GM18861 (cell line): ENCODE data around the gene OSBPL6.

Source experiments
- ATAC-seq: cut with Tn5 transposase; IDR thresholded peaks from one replicate; pipeline ENCODE4 v1.9.1; 2021; ENCODE audit not compliant: unreplicated experiment

OSBPL6 gene

GRCh38 chr2:178269438-178270224 is 75.3 kb downstream of the OSBPL6 start:
- no peak for ATAC-seq

GRCh38 chr2:178270338-178270737 is 76.0 kb downstream of the OSBPL6 start:
- ATAC-seq, result no peak

- ATAC-seq, result no peak
Measured at GRCh38 chr2:178271094-178271493, 76.8 kb downstream of the OSBPL6 start.

GRCh38 chr2:178271629-178272333 is 77.5 kb downstream of the OSBPL6 start:
- no peak for ATAC-seq

GRCh38 chr2:178273787-178274360 is 79.6 kb downstream of the OSBPL6 start:
- ATAC-seq, result no peak

- ATAC-seq, result no peak
Measured at GRCh38 chr2:178275600-178275999, 81.3 kb downstream of the OSBPL6 start.

GRCh38 chr2:178277741-178278197 is 83.5 kb downstream of the OSBPL6 start:
- no peak for ATAC-seq

GRCh38 chr2:178279142-178279541 is 84.8 kb downstream of the OSBPL6 start:
- no peak for ATAC-seq

- no peak for ATAC-seq
Measured at GRCh38 chr2:178279636-178280035, 85.3 kb downstream of the OSBPL6 start.

GRCh38 chr2:178280244-178280852 is 86.0 kb downstream of the OSBPL6 start:
- ATAC-seq, result peak; percentile 82

- no peak for ATAC-seq
Measured at GRCh38 chr2:178282075-178282815, 87.9 kb downstream of the OSBPL6 start.

GRCh38 chr2:178283341-178283918 is 89.1 kb downstream of the OSBPL6 start:
- ATAC-seq, result no peak

- no peak for ATAC-seq
Measured at GRCh38 chr2:178284613-178285286, 90.4 kb downstream of the OSBPL6 start.

GRCh38 chr2:178285287-178285615 is 90.9 kb downstream of the OSBPL6 start:
- ATAC-seq, result no peak

GRCh38 chr2:178286636-178287035 is 92.3 kb downstream of the OSBPL6 start:
- no peak for ATAC-seq

- ATAC-seq, result no peak
Measured at GRCh38 chr2:178287652-178288344, 93.5 kb downstream of the OSBPL6 start.

- no peak for ATAC-seq
Measured at GRCh38 chr2:178291703-178292102, 97.4 kb downstream of the OSBPL6 start.

GRCh38 chr2:178292586-178292985 is 98.3 kb downstream of the OSBPL6 start:
- no peak for ATAC-seq

- ATAC-seq, result no peak
Measured at GRCh38 chr2:178295115-178295514, 100.8 kb downstream of the OSBPL6 start.
